HepG2 (cell line): ENCODE data around the gene FAM81A. TPM values are rescaled to one million over a fixed set of nuclear protein-coding genes. Genes with fewer than 3 reads are reported as not detected.

ENCODE experiments used
- ATAC-seq: fragments of 200-7000 bp; cut with Tn5 transposase; 3 replicates; pipeline ENCODE4 v1.9.1; 2020; ENCODE audit warnings: mild to moderate bottlenecking, moderate library complexity
- BruUV-seq: library from RNA; stranded (reverse); fragments of 400-500 nt; replicated peaks from 2 replicates; lab custom pipeline; 2021; lab: Mats Ljungman, UMichigan
- CTCF ChIA-PET: fragments of 300-600 bp; formaldehyde crosslinking; extraction: SDS; loops from one replicate; lab custom pipeline; 2021; ENCODE audit warnings: low total read pairs, inconsistent platforms, low intra/inter-chr PET ratio; lab: Yijun Ruan, JAX
- POLR2A ChIA-PET: fragments of 350-600 bp; sonication (Branson Sonifier 250); formaldehyde crosslinking; loops from one replicate; lab custom pipeline; 2020; ENCODE audit warnings: antibody characterized with exemption, inconsistent platforms; lab: Yijun Ruan, JAX
- DNase-seq: peaks from one replicate; pipeline ENCODE4 v3.0.0-alpha.2; 2015; ENCODE audit warnings: low spot score
- FAIRE-seq: peaks from 3 replicates; lab custom pipeline; 2011; peaks lifted over from hg19 to GRCh38; lab: Jason Lieb, UNC
- H2AFZ ChIP-seq: one replicate; pipeline ENCODE4 v1.6.1; 2011; ENCODE audit warnings: low read length, inconsistent platforms
- H3K27ac ChIP-seq: fragments of 300-600 bp; 3 replicates; pipeline ENCODE4 v1.8.0; 2011; ENCODE audit warnings: mixed run types, mild to moderate bottlenecking, mixed read lengths, low read length, inconsistent platforms; ENCODE audit not compliant: insufficient read depth; ENCODE audit errors: extremely low read length
- H3K27me3 ChIP-seq, 2 experiments: fragments of 200-600 bp in 1 of 2; 2 replicates in 1 of 2; 3 replicates in 1 of 2; pipeline versions ENCODE4 v1.6.0 to v1.8.0; 2011; ENCODE audit warnings: low read length in 2 of 2, mild to moderate bottlenecking in 2 of 2, moderate library complexity in 2 of 2, inconsistent platforms in 1 of 2; ENCODE audit not compliant: insufficient read depth in 2 of 2, control insufficient read depth in 1 of 2
- H3K36me3 ChIP-seq, 2 experiments: fragments of 200-600 bp in 1 of 2; replicated peaks in 1 of 2; 2 replicates in 1 of 2; 3 replicates in 1 of 2; pipeline versions ENCODE4 v1.5.1 to v1.8.0; 2011; ENCODE audit warnings: low read length in 2 of 2, inconsistent platforms in 1 of 2; ENCODE audit not compliant: insufficient read depth in 2 of 2, control insufficient read depth in 1 of 2
- H3K4me1 ChIP-seq: 2 replicates; pipeline ENCODE4 v1.5.1; 2012; ENCODE audit warnings: low read length, inconsistent platforms; ENCODE audit not compliant: insufficient read depth
- H3K4me2 ChIP-seq: 2 replicates; pipeline ENCODE4 v1.6.0; 2011; ENCODE audit warnings: low read depth, low read length, inconsistent platforms
- H3K4me3 ChIP-seq, 3 experiments: fragments of 200-600 bp in 1 of 3; sonication (generic), shearing (Covaris generic) in 1 of 3; replicated peaks in 1 of 3; 2 replicates each; pipeline ENCODE4 v1.5.1; 2011 to 2016; ENCODE audit warnings: low read length in 3 of 3, inconsistent platforms in 2 of 3, low read depth in 2 of 3, mild to moderate bottlenecking in 2 of 3, control low read depth in 1 of 3, mixed read lengths in 1 of 3; ENCODE audit not compliant: insufficient read depth in 1 of 3
- H3K79me2 ChIP-seq: one replicate; pipeline ENCODE4 v1.6.1; 2011; ENCODE audit warnings: low read length, inconsistent platforms; ENCODE audit not compliant: insufficient read depth
- H3K9ac ChIP-seq: 2 replicates; pipeline ENCODE4 v1.6.0; 2011; ENCODE audit warnings: mild to moderate bottlenecking, low read depth, low read length, inconsistent platforms; ENCODE audit not compliant: insufficient read depth
- H3K9me3 ChIP-seq: 2 replicates; pipeline ENCODE4 v1.5.1; 2012; ENCODE audit warnings: mild to moderate bottlenecking, low read length
- H4K20me1 ChIP-seq: 2 replicates; pipeline ENCODE4 v1.6.0; 2011; ENCODE audit warnings: inconsistent platforms, mild to moderate bottlenecking, low read length, moderate library complexity; ENCODE audit not compliant: insufficient read depth
- ATF7-NPFF ChIP-seq: sonication (generic); formaldehyde crosslinking; IDR thresholded peaks from 2 replicates; pipeline ENCODE4 v1.8.1; 2023; ENCODE audit warnings: mild to moderate bottlenecking, low read depth, missing genetic modification reagents, moderate library complexity
- BORCS8-MEF2B ChIP-seq: sonication (generic); formaldehyde crosslinking; IDR thresholded peaks from 2 replicates; pipeline ENCODE4 v1.8.0; 2022; ENCODE audit warnings: mild to moderate bottlenecking, missing genetic modification reagents
- DR1 ChIP-seq: sonication (generic); formaldehyde crosslinking; IDR thresholded peaks from 2 replicates; pipeline ENCODE4 v1.8.0; 2021; ENCODE audit warnings: mild to moderate bottlenecking, missing genetic modification reagents, inconsistent platforms
- FOXJ3 ChIP-seq: sonication (generic); formaldehyde crosslinking; IDR thresholded peaks from 2 replicates; pipeline ENCODE4 v1.4.0; 2020; ENCODE audit warnings: missing genetic modification reagents, mild to moderate bottlenecking, borderline replicate concordance
- HNRNPUL1 ChIP-seq: fragments of 200-400 bp; formaldehyde crosslinking; IDR thresholded peaks from 2 replicates; pipeline ENCODE4 v1.6.1; 2017; ENCODE audit warnings: low read depth, mild to moderate bottlenecking, low read length, moderate library complexity
- KDM5A ChIP-seq: fragments of 200-600 bp; sonication (generic); IDR thresholded peaks from 2 replicates; pipeline ENCODE4 v1.7.0; 2018; ENCODE audit warnings: antibody characterized with exemption, mild to moderate bottlenecking, low read length, borderline replicate concordance
- NFKBIZ ChIP-seq: IDR thresholded peaks from 2 replicates; pipeline ENCODE4 v1.6.1; 2018; ENCODE audit warnings: missing genetic modification reagents, missing compliant biosample characterization
- NFYB ChIP-seq: sonication (generic); formaldehyde crosslinking; IDR thresholded peaks from 2 replicates; pipeline ENCODE4 v1.4.0; 2020; ENCODE audit warnings: missing genetic modification reagents
- RNF2 ChIP-seq: fragments of 450-650 bp; conservative IDR thresholded peaks from 2 replicates; pipeline ENCODE4 v1.6.1; 2016; ENCODE audit warnings: low read depth
- ZNF501 ChIP-seq: sonication (generic); formaldehyde crosslinking; IDR thresholded peaks from 2 replicates; pipeline ENCODE4 v1.5.1; 2020; ENCODE audit warnings: mild to moderate bottlenecking, moderate library complexity, missing genetic modification reagents
- ZNF609 ChIP-seq: sonication (generic); formaldehyde crosslinking; IDR thresholded peaks from 2 replicates; pipeline ENCODE4 v1.4.0; 2020; ENCODE audit warnings: mild to moderate bottlenecking, missing genetic modification reagents, borderline replicate concordance
- ZNF841 ChIP-seq: sonication (generic); formaldehyde crosslinking; IDR thresholded peaks from 2 replicates; pipeline ENCODE4 v1.8.1; 2023; ENCODE audit warnings: missing genetic modification reagents, borderline replicate concordance
- WGBS: methylation state at CpG from one replicate; pipeline ENCODE4 v1.1.6; 2017; ENCODE audit warnings: low lambda C conversion rate; 5-methylcytosine and 5-hydroxymethylcytosine counted together
- in situ Hi-C: cut with HindIII; loops from 2 replicates; pipeline ENCODE4 v1.10.0; 2017; ENCODE audit warnings: low pct_unique_long_range_greater_than_20kb; ENCODE audit not compliant: extremely low pct_ligation_motif_present
- intact Hi-C: fragments of 100-400 bp; cut with micrococcal nuclease; formaldehyde crosslinking; loops from one replicate; pipeline ENCODE4 v1.10.0; 2022; ENCODE audit not compliant: unreplicated experiment
- polyA plus RNA-seq, 8 experiments: library from polyadenylated mRNA; depleted of rRNA in 3 of 8; stranded (reverse) in 7 of 8; unstranded in 1 of 8; fragments of >200 nt; fragmentation: Illumina TruSeq in 4 of 8; extraction: Trizol in 4 of 8; gene quantifications; 2 replicates each; pipeline versions ENCODE4 v1.2.1 to v1.2.3, GENCODE V29; 2011 to 2016; ENCODE audit warnings: low read depth in 4 of 8, missing spikeins in 1 of 8, mixed read lengths in 1 of 8; ENCODE audit not compliant: insufficient read depth in 1 of 8
- total RNA-seq, 5 experiments: library from RNA; depleted of rRNA; stranded (reverse); fragments of >200 nt; fragmentation: Illumina TruSeq; extraction: Trizol; gene quantifications; 2 replicates each; pipeline ENCODE4 v1.2.3, GENCODE V29; 2016; ENCODE audit warnings: low read depth in 1 of 5
- TF ChIP-seq, protein P1 (sequence below): sonication (generic); formaldehyde crosslinking; IDR thresholded peaks from 2 replicates; pipeline ENCODE4 v1.8.0; 2022; ENCODE audit warnings: mild to moderate bottlenecking, missing genetic modification reagents, moderate library complexity
- TF ChIP-seq, protein P2 (sequence below): fragments of 450-650 bp; IDR thresholded peaks from 2 replicates; pipeline ENCODE4 v1.6.1; 2016

The FAM81A gene
- total and polyA plus RNA-seq, 2 of the 13 experiments (the other 11 are each of a cell fraction or from before 2014, with no cell fraction given), result 0.09 TPM; not detected in 1

DNA sequence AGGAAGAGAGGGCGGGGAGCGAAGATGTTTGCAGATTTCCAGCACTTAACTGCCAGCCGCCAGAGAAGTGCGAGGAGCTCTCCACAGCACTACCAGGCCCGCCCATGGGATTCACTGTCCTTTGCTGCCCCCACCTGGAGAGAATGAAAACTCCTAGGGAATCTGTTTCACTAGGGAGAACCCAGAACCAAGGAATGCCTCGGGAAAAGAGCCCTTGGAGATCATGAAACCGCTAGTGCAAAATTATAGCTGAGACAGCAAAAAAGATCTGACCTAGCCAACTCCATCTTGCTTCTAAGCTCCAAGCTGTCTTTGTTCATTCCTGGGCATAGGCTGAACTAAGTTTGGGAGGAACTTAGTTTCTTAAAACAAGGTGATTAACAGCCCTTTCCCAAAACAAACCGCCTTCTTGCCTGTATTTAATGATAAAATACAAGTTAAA, 91.0 kb downstream of the FAM81A start (continued):
- no peak for TF ChIP-seq NFYB (CRISPR knock-in tag)
- TF ChIP-seq HNRNPUL1, result no peak
- no peak for TF ChIP-seq ZNF841 (CRISPR knock-in tag)
- TF ChIP-seq FOXJ3, result no peak
- TF ChIP-seq ZNF501 (CRISPR knock-in tag), result 0 out of 2 replicates have a peak, but pooled peaks have one; percentile 23
- TF ChIP-seq NFKBIZ, result no peak
- no peak for TF ChIP-seq DR1 (CRISPR knock-in tag)
- TF ChIP-seq KDM5A, result no peak

DNA sequence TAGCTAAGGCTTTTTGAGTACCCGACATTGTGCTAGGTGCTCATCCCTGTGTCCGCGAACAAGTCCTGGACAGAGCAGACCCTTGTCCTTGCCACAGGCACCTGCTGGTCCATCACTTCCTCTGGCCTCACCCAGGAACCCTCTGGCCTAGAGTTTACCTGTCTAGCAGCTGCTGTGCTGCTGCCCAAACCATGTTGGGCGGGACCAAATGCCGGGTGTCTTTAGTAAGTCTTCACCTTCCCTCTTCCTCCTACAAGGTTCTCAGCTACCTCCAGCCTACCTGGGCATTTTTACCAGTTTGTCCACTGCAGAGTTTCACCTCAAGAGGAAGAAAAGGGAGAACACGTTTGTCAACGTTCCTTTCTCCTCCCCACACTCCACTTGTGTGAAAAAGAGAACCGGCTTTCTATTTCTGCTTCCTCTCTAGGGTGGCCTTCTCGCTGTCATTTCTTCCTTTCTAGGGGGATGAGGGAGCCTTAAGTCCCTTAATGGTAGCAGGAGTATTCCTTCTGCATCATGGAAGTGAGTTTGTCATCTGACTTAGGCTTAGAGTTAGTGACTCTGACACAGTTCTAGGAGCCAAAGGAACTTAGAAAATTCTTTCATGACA, 93.2 kb downstream of the FAM81A start:
- CTCF ChIA-PET, result interaction anchor here (0.9 to 2.2 kb wide), 2 partner anchors 91 to 92 kb away, joined by 3 to 72 read pairs; no protein-coding TSS in a partner anchor
- POLR2A ChIA-PET, result no interaction called here
- no peaks in the 10 kb centered on the region for H4K20me1 ChIP-seq
- no peaks in the 10 kb centered on the region for H3K79me2 ChIP-seq
- in situ Hi-C loops, result no loop called here
- H3K36me3 ChIP-seq, result no peaks in the 10 kb centered on the region
- H3K27me3 ChIP-seq, result peaks cover 2 to 8% of the 10 kb centered on the region in 2 experiments; a peak in 4 of 5 replicates
- FAIRE-seq, result no peak
- ATAC-seq, result no peak
- 26% methylated on average over 9 of the region's 9 CpGs for WGBS
- no peak overlapping the region for H3K4me3 ChIP-seq
- no peak overlapping the region for H3K27ac ChIP-seq
- no peak overlapping the region for H3K9ac ChIP-seq
- BruUV-seq, result no TSS peak
- H3K4me2 ChIP-seq, result 0 out of 2 replicates have a peak overlapping the region, but pooled peaks have one; percentile 1
- H2AFZ ChIP-seq, result no peak overlapping the region
- intact Hi-C loops, result no loop called here
- no peak for DNase-seq
- no peaks in the 10 kb centered on the region for H3K9me3 ChIP-seq
- peaks cover 20% of the 10 kb centered on the region for H3K4me1 ChIP-seq
- TF ChIP-seq RNF2 (no peak), BORCS8-MEF2B (no peak), ATF7-NPFF (CRISPR knock-in tag) (no peak), ZNF609 (CRISPR knock-in tag) (no peak)
- TF ChIP-seq, protein P1, sequence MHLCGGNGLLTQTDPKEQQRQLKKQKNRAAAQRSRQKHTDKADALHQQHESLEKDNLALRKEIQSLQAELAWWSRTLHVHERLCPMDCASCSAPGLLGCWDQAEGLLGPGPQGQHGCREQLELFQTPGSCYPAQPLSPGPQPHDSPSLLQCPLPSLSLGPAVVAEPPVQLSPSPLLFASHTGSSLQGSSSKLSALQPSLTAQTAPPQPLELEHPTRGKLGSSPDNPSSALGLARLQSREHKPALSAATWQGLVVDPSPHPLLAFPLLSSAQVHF, result no peak
- TF ChIP-seq, protein P2, sequence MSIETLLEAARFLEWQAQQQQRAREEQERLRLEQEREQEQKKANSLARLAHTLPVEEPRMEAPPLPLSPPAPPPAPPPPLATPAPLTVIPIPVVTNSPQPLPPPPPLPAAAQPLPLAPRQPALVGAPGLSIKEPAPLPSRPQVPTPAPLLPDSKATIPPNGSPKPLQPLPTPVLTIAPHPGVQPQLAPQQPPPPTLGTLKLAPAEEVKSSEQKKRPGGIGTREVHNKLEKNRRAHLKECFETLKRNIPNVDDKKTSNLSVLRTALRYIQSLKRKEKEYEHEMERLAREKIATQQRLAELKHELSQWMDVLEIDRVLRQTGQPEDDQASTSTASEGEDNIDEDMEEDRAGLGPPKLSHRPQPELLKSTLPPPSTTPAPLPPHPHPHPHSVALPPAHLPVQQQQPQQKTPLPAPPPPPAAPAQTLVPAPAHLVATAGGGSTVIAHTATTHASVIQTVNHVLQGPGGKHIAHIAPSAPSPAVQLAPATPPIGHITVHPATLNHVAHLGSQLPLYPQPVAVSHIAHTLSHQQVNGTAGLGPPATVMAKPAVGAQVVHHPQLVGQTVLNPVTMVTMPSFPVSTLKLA, result no peak
